Prostate gland (tissue), 2 donors: ENCODE results near the gene WASHC1. TPM values are rescaled to one million over a fixed set of nuclear protein-coding genes. Genes with fewer than 3 reads are reported as not detected.
A peak's percentile ranks its signal among the peaks of the same experiment; 100 is the strongest.
"Not testable (repeated sequence)": the region's sequence is repeated elsewhere in the genome, so short reads cannot be mapped to it uniquely, and the experiment has no call there.

Source experiments
- DNase-seq: peaks from one replicate; pipeline ENCODE4 v3.0.0-alpha.2; 2019; ENCODE audit warnings: low spot score
- H3K27ac ChIP-seq, 2 donors: fragments of 200-600 bp; sonication (generic); 2 replicates each; pipeline ENCODE4 v1.5.1; 2017 to 2019
- H3K27me3 ChIP-seq: fragments of 200-600 bp; sonication (generic); replicated peaks from 2 replicates; pipeline ENCODE4 v1.5.1; 2019; ENCODE audit not compliant: insufficient read depth
- H3K36me3 ChIP-seq, 2 donors: fragments of 200-600 bp; sonication (generic); 1 replicate in 1 of 2; 2 replicates in 1 of 2; pipeline versions ENCODE4 v1.5.1 to v1.8.1; 2017 to 2019
- H3K4me1 ChIP-seq: fragments of 200-600 bp; sonication (generic); replicated peaks from 2 replicates; pipeline ENCODE4 v1.5.1; 2019
- H3K4me3 ChIP-seq, 2 donors: fragments of 200-600 bp; sonication (generic); 2 replicates each; pipeline ENCODE4 v1.5.1; 2017 to 2019
- H3K9me3 ChIP-seq: fragments of 200-600 bp; sonication (generic); 2 replicates; pipeline ENCODE4 v1.5.1; 2017
- WGBS: methylation state at CpG from one replicate; pipeline ENCODE4 v1.1.5; 2018; 5-methylcytosine and 5-hydroxymethylcytosine counted together
- intact Hi-C: fragments of 100-400 bp; cut with DNase I; formaldehyde crosslinking; loops from one replicate; pipeline ENCODE4 v1.14.2; 2022
- total RNA-seq, 2 donors: library from RNA; depleted of rRNA; stranded (reverse); fragments of >200 nt; gene quantifications; one replicate each; pipeline ENCODE4 v1.1.0, GENCODE V29; 2016

Gene WASHC1
- total RNA-seq: 10 to 100 TPM in 1 of 2 donors, 1 to 10 TPM in 1; 7.8 to 12.7 TPM

DNA sequence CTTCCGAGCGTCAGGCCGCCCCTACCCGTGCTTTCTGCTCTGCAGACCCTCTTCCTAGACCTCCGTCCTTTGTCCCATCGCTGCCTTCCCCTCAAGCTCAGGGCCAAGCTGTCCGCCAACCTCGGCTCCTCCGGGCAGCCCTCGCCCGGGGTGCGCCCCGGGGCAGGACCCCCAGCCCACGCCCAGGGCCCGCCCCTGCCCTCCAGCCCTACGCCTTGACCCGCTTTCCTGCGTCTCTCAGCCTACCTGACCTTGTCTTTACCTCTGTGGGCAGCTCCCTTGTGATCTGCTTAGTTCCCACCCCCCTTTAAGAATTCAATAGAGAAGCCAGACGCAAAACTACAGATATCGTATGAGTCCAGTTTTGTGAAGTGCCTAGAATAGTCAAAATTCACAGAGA lies at the start of gene WASHC1:
WASHC1 (minus strand) TSS at position 101 of the 400 bp plus-strand sequence. CDS start 4,457 bp downstream, outside the sequence.
- DNase-seq, H3K27ac ChIP-seq, H3K36me3 ChIP-seq, H3K4me1 ChIP-seq, H3K27me3 ChIP-seq, H3K9me3 ChIP-seq, intact Hi-C loops: not testable (repeated sequence)
- no CpG with 5 or more reads among the region's 20 CpGs for WGBS
- peak within 1 kb of the TSS in 1 of 2 donors; percentile 24 for H3K4me3 ChIP-seq

- intact Hi-C loops, H3K27ac ChIP-seq, H3K9me3 ChIP-seq, H3K4me1 ChIP-seq, H3K27me3 ChIP-seq, H3K36me3 ChIP-seq, H3K4me3 ChIP-seq, DNase-seq: not testable (repeated sequence)
- WGBS: no CpG with 5 or more reads among the region's 3 CpGs
These were observed 49.1 kb upstream of the WASHC1 start for GRCh38 chr9:78333-78732.

DNA sequence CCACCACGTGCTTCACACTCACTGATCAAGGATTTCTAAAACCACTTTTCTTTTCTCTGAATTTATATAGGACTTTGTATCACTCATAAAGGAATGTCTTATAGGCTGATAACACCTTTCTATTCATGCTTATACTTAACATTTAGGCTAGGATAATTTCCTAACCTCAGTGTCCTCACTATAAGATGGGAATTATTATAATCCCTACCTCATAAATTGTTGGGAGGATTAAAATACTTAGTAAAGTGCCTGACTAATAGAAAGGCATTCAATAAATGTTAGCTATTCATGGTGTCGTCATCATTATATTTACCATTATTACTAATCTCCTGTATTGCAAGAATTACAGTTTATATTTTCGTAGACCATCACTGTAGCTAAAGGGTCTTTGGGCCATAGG lies 47.1 kb upstream of the WASHC1 start:
- H3K27ac ChIP-seq, DNase-seq, intact Hi-C loops, H3K27me3 ChIP-seq, H3K4me3 ChIP-seq, H3K4me1 ChIP-seq, H3K9me3 ChIP-seq, H3K36me3 ChIP-seq: not testable (repeated sequence)
- 56% methylated on average over 2 of the region's 3 CpGs for WGBS

- WGBS: 37% methylated on average over 11 of the region's 18 CpGs
These were observed 44.8 kb upstream of the WASHC1 start for GRCh38 chr9:73900-74525.

GRCh38 chr9:73076-73899 lies 44.0 kb upstream of the WASHC1 start:
- 2% methylated on average over 76 of the region's 109 CpGs for WGBS
- H3K27me3 ChIP-seq, H3K27ac ChIP-seq, H3K9me3 ChIP-seq, H3K36me3 ChIP-seq, DNase-seq, H3K4me1 ChIP-seq, intact Hi-C loops: not testable (repeated sequence)
- peak overlapping the region; percentile 18 to 29 for H3K4me3 ChIP-seq

More at GRCh38 chr9:73900-74525, 44.8 kb upstream of the WASHC1 start:
- H3K36me3 ChIP-seq, H3K27me3 ChIP-seq, DNase-seq, H3K4me1 ChIP-seq, H3K9me3 ChIP-seq, intact Hi-C loops, H3K27ac ChIP-seq: not testable (repeated sequence)
- H3K4me3 ChIP-seq: peak overlapping the region; percentile 18 to 29

- DNase-seq, H3K4me3 ChIP-seq, H3K36me3 ChIP-seq, H3K27me3 ChIP-seq, H3K9me3 ChIP-seq, H3K4me1 ChIP-seq, intact Hi-C loops, H3K27ac ChIP-seq: not testable (repeated sequence)
- WGBS: 4% methylated on average over 4 of the region's 10 CpGs
These were observed 33.9 kb upstream of the WASHC1 start for GRCh38 chr9:63031-63629.

DNA sequence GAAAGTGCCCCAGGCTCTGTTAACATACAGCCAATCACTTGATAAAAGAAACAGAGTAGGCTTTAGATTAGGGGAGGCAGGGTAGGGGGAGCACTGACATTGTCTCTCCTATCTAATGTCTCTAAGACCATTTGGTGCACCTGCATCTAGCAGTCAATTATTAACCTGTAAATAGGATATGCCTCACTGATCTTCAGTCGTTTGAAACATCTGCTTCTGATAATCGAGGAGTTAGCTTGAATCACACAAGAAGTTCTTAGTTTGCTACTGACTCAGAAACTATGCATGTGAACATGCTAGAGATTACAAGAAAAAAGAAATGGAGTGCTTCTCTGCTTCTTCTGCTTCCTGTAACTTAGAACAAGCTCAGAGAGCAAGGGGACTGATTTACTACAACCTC lies 23.4 kb upstream of the WASHC1 start:
- intact Hi-C loops: not testable (repeated sequence)

GRCh38 chr9:48190-48842 lies 19.1 kb upstream of the WASHC1 start:
- H3K4me3 ChIP-seq, DNase-seq, H3K27me3 ChIP-seq, H3K27ac ChIP-seq, H3K4me1 ChIP-seq, intact Hi-C loops, H3K9me3 ChIP-seq, H3K36me3 ChIP-seq: not testable (repeated sequence)
- WGBS: 51% methylated on average over 4 of the region's 5 CpGs

More for the DNA sequence above, 23.4 kb upstream of the WASHC1 start:
- not testable (repeated sequence) for H3K4me3 ChIP-seq, H3K27ac ChIP-seq, DNase-seq, H3K9me3 ChIP-seq, H3K27me3 ChIP-seq, H3K4me1 ChIP-seq, H3K36me3 ChIP-seq
- 25% methylated on average over 2 of the region's 2 CpGs for WGBS

- H3K9me3 ChIP-seq, H3K36me3 ChIP-seq, H3K27me3 ChIP-seq, H3K4me1 ChIP-seq, intact Hi-C loops, DNase-seq, H3K27ac ChIP-seq, H3K4me3 ChIP-seq: not testable (repeated sequence)
- WGBS: 89% methylated on average over 6 of the region's 12 CpGs
These were observed 17.5 kb upstream of the WASHC1 start for GRCh38 chr9:46639-47271.

- WGBS: 27% methylated on average over 4 of the region's 6 CpGs
- H3K27ac ChIP-seq, H3K36me3 ChIP-seq, H3K4me3 ChIP-seq, H3K27me3 ChIP-seq, DNase-seq, H3K4me1 ChIP-seq, H3K9me3 ChIP-seq, intact Hi-C loops: not testable (repeated sequence)
These were observed 16.9 kb upstream of the WASHC1 start for GRCh38 chr9:46164-46563.

DNA sequence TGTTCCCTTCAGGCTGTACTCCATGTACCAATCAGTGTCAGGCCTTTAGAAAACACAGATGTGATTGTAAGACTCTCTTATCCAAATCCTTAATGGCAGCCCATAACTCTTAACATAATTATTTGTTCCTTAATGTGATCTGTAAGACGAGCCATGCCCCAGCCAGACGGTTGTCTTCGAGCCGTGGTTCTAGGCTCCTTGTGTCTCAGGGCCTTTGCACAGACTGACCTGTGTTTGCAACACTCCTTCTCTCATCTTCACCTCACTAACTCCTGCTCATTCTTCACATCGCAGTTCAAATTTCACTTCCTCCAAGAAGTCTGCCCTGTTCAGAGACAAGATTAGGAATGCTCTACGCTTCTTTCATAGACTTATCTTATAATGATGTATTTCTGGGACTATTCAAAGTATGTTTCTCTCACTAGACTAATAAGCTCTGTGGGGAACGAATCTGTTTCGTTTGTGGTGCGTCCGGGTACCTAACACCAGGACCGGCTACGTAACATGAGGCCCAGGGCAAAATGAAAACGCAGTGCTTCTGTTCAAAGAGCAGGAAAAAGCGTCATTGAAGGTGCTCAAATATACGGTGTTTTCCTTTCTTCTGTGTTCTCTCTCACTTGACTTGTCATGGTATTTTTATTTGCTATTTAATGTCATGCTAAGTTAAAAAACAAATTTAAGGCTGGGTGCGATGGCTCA lies 16.1 kb upstream of the WASHC1 start:
- H3K27me3 ChIP-seq, H3K27ac ChIP-seq, H3K9me3 ChIP-seq, DNase-seq, H3K4me1 ChIP-seq, intact Hi-C loops, H3K4me3 ChIP-seq, H3K36me3 ChIP-seq: not testable (repeated sequence)
- WGBS: 86% methylated on average over 15 of the region's 16 CpGs
